Stimulated activated CD8-positive, alpha-beta memory T cell treated with anti-CD3 and anti-CD28 coated beads, Interleukin-4, amount 100 ng/mL, for 48 hours (primary cell): ENCODE data around the gene HBEGF.

Experiments
- DNase-seq: peaks from one replicate; pipeline ENCODE4 v3.0.0-alpha.2; 2020

The HBEGF gene, protein sequence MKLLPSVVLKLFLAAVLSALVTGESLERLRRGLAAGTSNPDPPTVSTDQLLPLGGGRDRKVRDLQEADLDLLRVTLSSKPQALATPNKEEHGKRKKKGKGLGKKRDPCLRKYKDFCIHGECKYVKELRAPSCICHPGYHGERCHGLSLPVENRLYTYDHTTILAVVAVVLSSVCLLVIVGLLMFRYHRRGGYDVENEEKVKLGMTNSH

DNA sequence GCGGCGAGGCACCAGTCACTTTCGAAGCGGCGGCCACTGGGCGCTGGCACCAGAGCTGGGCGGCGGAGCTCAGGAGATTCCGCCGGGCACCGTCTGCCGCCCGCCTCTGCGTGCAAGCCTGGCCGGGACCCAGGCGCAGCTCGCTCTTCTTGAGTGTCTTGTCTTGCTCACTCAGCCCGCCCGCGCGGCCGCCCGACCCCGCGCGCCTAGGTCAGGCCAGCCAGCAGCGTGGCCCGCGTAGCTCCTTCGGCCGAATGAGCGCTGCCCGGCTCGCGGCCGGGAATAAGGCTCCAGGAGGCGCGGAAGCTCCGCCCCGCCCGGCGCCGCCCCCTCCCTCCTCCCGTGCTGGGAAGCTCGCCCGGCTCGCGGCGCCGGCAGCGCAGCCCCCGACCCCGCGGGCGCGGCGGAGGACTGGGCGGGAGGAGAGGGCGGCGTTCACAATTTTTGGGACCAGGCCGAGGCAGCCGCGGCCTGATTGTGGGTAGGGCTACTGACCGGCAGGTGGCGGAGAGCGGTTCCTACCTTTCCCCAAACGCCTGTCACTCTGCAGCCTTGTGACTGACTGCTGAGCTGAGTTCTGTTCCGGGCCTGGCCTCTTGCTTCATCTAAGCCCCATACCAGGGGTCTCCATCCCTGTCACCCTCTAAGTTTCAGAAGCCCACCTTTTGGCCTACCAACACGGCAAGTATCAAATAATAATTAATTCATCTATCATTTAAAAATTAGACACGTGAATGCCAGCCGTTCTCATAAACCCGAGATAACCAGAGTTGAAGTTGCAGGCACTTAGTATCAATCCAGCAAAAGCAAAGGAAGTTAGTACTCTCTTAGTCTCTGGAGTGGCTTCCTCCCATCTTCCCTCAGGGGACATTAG, at the start of gene HBEGF:
Gene HBEGF, minus strand, starts transcription at position 256 of the 874 bp plus-strand sequence. CDS start 275 bp downstream, outside the sequence.
- DNase-seq: peak; percentile 59

DNA sequence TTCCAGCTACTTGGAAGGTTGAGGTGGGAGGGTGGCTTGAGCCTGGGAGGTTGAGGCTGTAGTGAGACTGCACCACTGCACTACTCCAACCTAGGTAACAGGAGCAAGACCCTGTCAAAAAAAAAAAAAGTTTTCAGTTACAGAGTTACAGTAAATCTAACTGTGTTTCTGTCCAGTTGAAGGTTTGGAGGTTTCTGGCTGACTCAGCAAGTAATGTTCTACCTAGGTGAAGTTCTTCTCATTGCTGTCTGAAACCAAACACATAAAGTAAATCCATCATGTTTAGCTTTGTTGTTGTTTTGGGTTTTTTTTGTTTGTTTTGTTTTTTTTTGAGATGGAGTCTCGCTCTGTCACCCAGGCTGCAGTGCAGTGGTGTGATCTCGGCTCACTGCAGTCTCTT, 47.3 kb upstream of the HBEGF start:
- no peak for DNase-seq

DNA sequence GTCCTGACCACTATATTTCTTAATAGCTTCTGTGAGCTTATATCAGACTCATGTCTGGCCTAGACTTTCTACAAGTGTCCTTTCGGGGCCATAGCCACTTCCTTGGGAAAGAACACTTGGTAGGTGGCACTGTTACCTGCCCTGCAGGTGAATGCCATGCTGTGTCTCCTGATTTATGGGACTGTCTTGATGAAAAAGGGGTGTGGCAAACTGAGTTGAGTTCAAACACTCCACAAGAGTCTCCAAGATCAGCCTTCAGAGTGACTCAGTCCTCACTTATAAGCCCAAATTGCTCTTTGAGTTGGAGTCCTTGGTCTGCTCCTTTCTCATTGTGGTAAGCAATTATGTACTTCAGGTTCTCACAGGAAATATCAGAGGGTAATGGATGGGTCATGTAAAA, 45.3 kb upstream of the HBEGF start:
- no peak for DNase-seq

DNA sequence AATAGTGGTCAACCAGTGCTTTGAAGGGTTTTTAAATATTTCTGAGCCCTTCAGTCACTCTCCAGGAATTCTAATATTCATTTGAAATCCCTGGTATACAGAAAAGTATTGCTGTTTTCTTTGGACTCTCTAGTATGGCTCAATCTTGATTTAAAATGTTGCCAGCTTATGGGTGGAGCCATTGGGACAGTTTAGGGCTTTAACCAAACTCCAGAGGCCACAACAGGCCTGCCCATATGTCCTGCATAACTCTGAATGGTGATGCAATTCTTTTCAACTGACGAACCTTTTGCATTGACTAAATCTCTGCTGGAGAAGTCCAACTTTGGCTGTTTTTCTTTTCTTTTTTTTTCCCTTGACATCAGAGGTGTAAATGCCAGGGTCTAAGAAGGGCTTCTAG, 44.9 kb upstream of the HBEGF start:
- DNase-seq: no peak

DNA sequence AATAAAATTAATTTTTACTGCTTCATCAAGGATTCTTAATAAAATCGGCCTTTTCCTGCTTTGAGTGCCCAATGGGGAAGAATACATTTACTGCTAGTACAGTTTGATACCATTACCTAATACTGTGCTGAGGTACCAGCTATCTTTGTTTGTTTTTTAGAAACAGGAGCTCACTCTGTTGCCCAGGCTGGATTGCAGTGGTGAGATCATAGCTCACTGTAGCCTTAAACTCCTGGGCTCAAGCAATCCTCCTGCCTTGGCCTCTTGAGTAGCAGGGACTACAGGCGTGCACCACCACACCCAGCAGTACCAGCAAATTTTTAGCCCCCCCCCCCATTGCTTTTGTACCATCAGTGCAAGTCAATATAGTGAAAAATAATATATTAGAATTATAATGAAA, 41.6 kb upstream of the HBEGF start:
- DNase-seq: no peak

DNA sequence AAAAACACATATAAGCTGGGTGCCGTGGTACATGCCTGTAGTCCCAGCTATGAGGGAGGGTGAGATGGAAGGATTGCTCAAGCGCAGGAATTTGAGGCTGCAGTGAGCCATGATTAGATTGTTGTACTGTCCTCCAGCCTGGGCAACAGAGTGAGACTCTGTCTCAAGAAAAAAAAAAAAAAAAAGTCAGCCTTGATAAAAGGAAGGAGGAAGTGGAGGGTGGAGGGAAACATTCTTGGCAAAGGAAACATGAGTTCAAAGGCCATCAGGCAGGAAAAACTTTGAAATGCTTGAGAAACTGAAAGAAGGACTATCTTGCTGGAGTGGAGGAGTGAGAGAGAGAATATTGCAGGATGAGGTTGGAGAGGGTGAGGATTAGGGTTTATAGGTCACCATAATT, 36.9 kb upstream of the HBEGF start:
- DNase-seq: no peak

DNA sequence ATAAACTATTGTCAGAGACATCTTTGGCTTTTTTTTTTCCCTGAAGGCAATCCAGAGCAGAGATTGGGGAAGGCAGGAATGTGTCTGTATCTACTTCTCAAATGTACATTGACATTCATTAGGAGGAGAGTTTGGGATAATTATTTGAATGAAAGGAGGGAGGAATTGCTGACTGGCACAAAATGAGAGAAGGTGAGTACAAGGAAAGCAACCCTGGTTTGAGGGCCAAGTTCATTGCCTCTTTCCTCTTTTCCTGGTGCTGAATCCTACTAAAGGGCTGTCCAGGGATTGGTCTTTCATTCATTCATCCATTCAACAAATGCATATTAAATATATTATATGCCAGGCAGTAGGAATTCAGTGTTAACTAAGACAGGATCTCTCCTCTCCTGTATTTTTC, 36.5 kb upstream of the HBEGF start:
- no peak for DNase-seq

DNA sequence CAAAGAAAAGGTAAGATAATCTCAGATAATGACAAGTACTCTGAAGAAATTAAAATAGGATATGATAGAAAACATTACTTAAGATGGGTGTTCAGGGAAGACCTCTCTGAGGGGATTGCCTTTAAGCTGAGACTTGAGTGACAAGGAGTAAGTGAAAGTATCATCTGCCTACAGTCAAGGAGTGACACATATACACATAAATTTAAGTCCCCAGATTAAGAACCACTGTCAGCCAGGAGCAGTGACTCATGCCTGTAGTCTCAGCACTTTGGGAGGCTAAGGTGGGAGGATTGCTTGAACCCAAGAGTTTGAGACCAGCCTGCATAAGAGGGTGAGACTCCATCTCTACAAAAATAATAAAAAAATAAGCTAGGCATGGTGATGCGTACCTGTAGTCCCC, 35.6 kb upstream of the HBEGF start:
- no peak for DNase-seq

DNA sequence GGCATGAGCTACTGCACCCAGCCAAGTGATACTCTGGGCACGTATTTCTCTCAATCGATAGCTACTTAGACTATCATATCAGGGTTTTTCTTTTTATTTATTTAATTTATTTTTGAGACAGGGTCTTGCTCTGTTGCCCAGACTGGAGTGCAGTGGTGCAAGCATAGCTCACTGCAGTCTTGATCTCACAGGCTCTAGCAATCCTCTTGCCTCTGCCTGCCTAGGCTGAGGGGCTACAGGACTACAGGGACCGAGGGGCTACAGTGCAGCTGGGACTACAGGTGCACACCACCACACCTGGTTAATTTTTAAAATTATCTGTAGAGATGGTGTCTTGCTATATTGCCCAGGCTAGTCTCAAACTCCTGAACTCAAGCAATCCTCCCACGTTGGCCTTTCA, 34.9 kb upstream of the HBEGF start:
- no peak for DNase-seq

DNA sequence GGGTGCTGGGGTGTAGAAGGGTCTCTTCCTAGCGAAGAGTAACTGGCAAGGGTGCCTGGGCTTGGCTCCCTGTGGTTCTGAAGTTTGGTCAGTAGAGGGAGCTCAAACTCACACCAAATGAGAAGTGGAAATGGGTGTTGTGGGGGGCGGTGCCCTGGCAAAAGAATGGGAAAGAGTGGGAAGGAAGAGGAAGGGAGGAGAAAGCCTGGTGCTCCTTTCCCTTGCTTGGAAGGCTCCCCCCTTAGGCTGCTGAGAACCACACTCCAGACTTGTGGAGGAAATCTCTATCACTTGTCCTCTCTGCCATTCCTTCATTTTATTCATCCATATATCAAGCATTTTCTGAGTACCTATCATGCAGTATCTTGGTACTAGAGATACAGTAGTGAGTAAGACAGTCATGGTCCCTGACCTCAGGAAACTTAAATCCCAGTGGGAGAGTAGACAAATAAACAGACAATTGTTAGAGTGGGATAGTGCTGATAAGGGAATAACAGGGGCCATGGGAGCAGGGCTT, 26.6 kb upstream of the HBEGF start:
- DNase-seq: peak; percentile 66

DNA sequence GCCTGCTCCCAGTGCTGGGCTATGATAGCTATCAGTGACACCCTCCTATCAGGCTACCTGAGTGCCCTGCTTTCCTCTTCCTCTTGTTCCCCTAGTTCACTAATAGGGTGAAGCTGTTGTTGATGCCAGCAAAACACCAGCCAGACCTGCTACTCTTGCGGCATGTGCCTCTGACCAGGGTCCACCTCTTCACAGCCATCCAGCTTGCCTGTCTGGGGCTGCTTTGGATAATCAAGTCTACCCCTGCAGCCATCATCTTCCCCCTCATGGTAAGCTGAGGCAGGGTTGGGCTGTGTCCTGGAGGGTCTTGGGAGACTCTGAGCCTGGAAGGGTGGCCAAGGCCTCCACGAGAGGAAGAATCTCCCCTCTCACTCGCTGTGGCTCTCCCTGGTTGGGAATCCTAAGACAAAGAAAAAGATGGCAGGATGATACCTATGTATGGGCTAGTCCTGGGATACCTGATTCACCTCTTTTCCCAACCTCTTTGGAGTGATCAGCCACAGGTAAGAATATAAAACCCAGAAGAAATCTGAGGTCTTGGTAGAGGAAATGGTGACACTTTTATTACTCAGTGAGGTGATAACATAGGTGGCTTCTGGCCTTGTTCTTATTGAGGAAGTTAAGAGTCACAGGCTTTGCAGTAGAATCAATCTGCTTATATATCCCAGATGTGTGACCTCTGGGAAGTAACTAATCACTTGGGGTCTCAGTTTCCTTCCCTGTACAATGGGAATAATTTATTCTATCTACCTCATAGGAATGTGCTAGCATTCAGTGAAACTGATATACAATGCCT, 25.2 kb upstream of the HBEGF start:
- no peak for DNase-seq

DNA sequence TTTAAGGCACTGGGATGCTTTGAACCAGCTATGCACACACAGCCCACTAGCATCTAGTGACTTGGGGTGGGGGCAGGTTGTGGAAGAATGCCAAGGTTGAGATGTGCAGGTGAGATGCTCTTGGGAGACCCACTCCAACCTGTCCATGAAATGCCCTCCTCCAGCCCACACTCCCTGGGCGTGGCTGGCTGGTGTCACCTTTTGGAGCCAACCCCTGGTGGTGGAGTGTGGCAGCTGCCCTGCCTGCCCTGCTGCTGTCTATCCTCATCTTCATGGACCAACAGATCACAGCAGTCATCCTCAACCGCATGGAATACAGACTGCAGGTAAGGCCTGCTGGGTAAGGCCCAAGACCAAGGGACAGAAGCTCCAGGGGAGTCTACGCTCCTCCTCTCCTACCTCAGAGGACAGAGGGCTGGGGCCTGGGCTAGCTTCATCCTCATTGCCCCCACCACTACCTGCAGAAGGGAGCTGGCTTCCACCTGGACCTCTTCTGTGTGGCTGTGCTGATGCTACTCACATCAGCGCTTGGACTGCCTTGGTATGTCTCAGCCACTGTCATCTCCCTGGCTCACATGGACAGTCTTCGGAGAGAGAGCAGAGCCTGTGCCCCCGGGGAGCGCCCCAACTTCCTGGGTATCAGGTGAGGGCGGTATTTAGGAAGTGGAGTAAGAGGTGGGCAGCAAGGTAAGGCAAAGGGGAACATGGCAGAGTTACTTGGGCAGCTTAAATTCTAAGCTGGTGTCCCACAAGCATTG, 21.0 kb upstream of the HBEGF start:
- DNase-seq: no peak

DNA sequence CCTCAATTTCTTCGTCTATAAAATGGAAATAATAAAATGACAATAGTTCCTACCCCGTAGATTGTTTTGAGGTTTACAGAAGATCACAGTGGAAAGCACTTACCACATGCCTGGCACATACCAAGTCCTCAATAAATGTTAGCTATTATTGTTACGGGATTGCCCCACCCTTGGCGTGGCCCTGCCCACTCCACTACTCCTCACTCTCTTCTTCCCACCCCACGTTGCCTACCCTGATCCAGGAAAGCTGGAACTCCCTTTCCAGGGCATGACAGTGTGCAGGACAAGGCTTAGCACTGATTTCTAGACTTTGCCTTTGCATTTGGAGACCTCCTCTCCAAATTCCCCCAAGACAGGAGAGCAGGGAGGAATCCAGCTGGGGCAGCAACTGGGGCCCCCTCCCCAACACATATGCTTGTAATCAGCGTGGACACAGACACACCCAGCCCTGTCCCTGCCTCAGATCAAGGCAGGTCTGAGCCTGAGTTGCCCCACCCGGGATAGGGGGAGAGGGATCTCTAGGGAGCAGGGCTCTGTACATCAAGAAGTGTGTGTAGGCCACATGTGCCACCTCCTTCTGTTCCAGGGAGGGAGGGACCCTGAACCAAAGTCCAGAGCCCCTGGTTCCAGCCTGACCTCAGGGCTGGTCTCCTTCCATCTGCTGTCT, 20.3 kb upstream of the HBEGF start:
- DNase-seq: no peak

DNA sequence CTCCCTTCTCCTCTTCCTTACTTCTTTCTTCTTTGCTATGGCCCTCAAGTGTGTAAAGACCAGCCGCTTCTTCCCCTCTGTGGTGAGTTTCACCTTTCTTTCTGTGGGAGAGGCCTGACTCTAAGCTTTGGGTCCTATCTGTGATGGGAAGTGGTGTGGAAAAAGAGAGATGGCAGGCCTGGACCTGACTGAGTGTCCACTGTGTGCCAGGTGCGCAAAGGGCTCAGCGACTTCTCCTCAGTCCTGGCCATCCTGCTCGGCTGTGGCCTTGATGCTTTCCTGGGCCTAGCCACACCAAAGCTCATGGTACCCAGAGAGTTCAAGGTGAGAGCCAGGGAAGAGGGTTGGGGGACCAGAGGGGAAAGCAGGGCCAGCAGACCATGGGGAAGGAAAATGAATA, 19.5 kb upstream of the HBEGF start:
- DNase-seq: no peak

DNA sequence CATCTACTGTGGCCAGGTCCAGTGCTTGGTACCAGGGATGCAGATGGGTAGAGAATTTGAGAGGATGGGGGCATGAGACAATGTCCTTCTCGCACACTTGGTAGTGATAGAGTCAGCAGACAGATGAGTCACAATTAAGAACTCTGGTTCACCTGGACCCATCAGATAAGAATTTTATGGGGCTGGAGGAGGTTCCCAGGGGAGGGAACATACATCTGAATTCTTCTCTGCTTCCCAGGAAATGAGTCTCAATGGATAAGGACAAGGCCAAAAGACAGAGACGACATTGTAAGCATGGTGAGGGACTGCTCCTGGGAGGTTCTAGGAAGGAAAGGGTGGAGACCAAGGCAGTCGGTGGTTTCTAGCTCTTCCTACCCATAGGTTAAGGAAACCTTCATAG, 18.9 kb upstream of the HBEGF start:
- no peak for DNase-seq

DNA sequence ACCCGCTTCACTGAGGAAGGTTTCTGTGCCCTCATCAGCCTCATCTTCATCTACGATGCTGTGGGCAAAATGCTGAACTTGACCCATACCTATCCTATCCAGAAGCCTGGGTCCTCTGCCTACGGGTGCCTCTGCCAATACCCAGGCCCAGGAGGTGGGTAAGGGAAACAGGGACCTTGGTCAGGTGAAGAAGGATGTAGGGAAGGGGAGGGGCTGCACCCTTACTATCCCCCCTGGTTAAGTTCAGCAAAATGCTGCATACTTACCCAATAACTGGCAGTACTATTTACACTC, 18.0 kb upstream of the HBEGF start:
- DNase-seq: no peak

DNA sequence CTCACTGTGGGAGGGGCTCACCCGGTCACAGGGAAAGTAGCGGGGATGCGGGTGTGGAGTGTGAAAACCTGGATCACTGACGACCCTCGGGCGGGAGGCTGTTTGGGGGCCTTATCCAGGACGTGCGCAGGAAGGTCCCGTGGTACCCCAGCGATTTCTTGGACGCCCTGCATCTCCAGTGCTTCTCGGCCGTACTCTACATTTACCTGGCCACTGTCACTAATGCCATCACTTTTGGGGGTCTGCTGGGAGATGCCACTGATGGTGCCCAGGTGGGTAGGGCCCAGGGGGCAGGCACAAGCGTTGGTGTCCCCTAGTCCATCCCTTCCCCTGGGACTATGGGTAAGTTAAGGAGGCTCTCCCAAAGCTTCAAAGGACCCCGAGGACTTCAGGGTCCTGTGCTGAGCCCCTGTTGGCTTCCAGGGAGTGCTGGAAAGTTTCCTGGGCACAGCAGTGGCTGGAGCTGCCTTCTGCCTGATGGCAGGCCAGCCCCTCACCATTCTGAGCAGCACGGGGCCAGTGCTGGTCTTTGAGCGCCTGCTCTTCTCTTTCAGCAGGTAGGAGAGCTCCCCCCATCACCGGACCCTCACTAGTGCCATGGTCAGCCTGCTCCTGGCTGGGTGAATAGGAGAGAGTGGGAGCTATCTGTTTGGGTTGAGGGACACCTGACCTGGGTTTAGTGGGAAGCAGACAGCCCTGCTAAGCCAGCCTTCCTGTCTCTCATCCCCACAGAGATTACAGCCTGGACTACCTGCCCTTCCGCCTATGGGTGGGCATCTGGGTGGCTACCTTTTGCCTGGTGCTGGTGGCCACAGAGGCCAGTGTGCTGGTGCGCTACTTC, 17.4 kb upstream of the HBEGF start:
- DNase-seq: no peak

DNA sequence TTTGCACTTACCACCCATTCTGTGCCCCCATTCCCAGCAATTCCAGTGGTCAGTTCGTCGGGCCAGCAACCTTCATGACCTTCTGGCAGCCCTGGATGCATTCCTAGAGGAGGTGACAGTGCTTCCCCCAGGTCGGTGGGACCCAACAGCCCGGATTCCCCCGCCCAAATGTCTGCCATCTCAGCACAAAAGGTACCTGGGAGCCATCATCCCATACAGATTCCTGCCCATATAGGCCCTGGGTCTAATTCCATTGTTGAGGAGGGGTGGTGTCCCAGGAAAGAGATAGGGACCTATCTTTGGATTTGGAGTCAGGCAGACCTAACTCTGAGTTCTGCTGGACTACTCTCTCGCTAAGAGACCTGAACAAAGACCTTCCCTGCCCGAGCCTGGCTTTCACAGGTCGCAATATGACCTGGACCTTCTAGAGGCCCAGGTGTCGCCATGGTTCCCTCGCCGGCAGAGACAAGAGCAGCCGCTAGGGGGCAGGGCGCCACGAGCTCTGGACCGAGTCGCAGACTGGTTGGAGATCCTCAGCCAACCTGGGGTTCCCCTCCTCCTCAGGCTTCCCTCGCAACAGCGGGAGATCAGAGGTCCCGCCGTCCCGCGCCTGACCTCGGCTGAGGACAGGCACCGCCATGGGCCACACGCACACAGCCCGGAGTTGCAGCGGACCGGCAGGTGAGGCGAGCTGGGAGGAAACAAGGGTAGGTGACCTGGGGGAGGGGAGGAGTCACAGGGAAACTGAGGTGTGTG, 16.6 kb upstream of the HBEGF start:
- peak; percentile 95 for DNase-seq

DNA sequence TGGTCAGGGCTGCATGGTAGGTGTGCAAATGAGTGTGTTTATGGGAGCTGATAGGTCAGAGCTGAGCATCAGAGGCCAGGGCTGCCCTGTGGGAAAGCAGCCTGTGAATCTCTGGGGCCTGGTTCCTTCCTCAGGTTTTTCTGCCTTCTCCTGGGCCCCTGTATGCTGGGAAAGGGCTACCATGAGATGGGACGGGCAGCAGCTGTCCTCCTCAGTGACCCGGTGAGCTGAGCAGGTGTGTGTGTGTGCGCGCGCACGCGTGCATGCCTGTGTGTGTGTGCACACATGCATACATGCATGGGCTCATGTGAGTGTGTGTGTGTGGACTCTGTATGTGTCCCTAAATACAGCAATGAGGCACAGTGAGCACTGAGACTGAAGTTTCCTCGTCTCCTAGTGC, 15.9 kb upstream of the HBEGF start:
- no peak for DNase-seq

DNA sequence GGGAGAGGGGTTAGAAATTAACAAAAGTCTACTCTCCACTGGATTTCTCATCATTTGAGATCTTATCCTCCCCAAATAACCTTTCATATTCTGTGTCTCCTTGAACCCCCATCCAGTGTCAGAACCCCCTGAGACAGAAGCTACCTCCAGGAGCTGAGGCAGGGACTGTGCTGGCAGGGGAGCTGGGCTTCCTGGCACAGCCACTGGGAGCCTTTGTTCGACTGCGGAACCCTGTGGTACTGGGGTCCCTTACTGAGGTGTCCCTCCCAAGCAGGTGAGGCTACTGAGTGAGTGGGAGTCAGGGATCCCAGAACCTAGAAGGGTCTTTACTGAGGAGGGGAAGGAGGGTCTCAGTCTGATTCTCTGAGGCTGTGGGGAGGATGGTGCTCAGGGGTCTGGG, 15.5 kb upstream of the HBEGF start:
- DNase-seq: no peak
